CD4-positive, CD25-positive, alpha-beta regulatory T cell (primary cell): ENCODE results near the gene RINL. TPM values are rescaled to one million over a fixed set of nuclear protein-coding genes. Genes with fewer than 3 reads are reported as not detected.

Experiments used
- ATAC-seq, 2 donors: fragments of 150-1000 bp; cut with Tn5 transposase; one replicate each; pipeline ENCODE4 v1.10.0; 2021; ENCODE audit warnings: low read depth in 2 of 2, moderate number of reproducible peaks in 2 of 2, moderate library complexity in 1 of 2
- DNase-seq, 3 donors: peaks; one replicate each; pipeline versions ENCODE4 v3.0.0 to v3.0.0-alpha.2; 2012 to 2022; ENCODE audit warnings: mixed read lengths in 1 of 3
- H3K27ac ChIP-seq: one replicate; pipeline ENCODE4 v1.7.0; 2013; ENCODE audit warnings: mild to moderate bottlenecking, low read length; ENCODE audit not compliant: insufficient read depth, poor library complexity, severe bottlenecking
- H3K27me3 ChIP-seq: one replicate; pipeline ENCODE4 v1.7.0; 2013; ENCODE audit warnings: low read length; ENCODE audit not compliant: control insufficient read depth, insufficient read depth
- H3K36me3 ChIP-seq: one replicate; pipeline ENCODE4 v1.7.0; 2013; ENCODE audit warnings: mild to moderate bottlenecking, low read length, moderate library complexity; ENCODE audit not compliant: control insufficient read depth, insufficient read depth
- H3K4me1 ChIP-seq: 2 replicates; pipeline ENCODE4 v1.7.0; 2013; ENCODE audit warnings: mild to moderate bottlenecking, low read length; ENCODE audit not compliant: insufficient read depth, control insufficient read depth, poor library complexity, severe bottlenecking
- H3K4me3 ChIP-seq: one replicate; pipeline ENCODE4 v1.7.0; 2013; ENCODE audit warnings: low read depth, mild to moderate bottlenecking, low read length, moderate library complexity
- H3K9me3 ChIP-seq, 2 experiments: 1 replicate in 1 of 2; 2 replicates in 1 of 2; pipeline ENCODE4 v1.7.0; 2013; ENCODE audit warnings: low read length in 2 of 2, mild to moderate bottlenecking in 1 of 2, moderate library complexity in 1 of 2; ENCODE audit not compliant: control insufficient read depth in 2 of 2
- H3K27ac Mint-ChIP-seq, 3 donors: one replicate each; pipeline ENCODE4 v1.8.0; 2020 to 2022; ENCODE audit warnings: mild to moderate bottlenecking in 3 of 3, mixed read lengths in 3 of 3, moderate library complexity in 2 of 3
- H3K27me3 Mint-ChIP-seq: one replicate; pipeline ENCODE4 v1.8.0; 2022; ENCODE audit warnings: mild to moderate bottlenecking, mixed read lengths
- H3K36me3 Mint-ChIP-seq: one replicate; pipeline ENCODE4 v1.8.0; 2020; ENCODE audit warnings: mixed read lengths
- H3K4me1 Mint-ChIP-seq, 4 donors: one replicate each; pipeline ENCODE4 v1.8.0; 2020 to 2022; ENCODE audit warnings: mixed read lengths in 4 of 4, mild to moderate bottlenecking in 1 of 4
- H3K4me3 Mint-ChIP-seq, 4 donors: one replicate each; pipeline ENCODE4 v1.8.0; 2020 to 2022; ENCODE audit warnings: mild to moderate bottlenecking in 4 of 4, mixed read lengths in 4 of 4, moderate library complexity in 3 of 4
- H3K9me3 Mint-ChIP-seq, 7 donors: one replicate each; pipeline ENCODE4 v1.8.0; 2020 to 2022; ENCODE audit warnings: mixed read lengths in 7 of 7, mild to moderate bottlenecking in 3 of 7, moderate library complexity in 2 of 7
- polyA plus RNA-seq, 4 donors: library from polyadenylated mRNA; unstranded; fragments of 300-500 nt; fragmentation: Illumina TruSeq; gene quantifications; one replicate each; pipeline ENCODE4 v1.2.3, GENCODE V29; 2021
- total RNA-seq: library from RNA; stranded (reverse); gene quantifications from one replicate; pipeline ENCODE4 v1.2.3, GENCODE V29; 2022

RINL gene
- total and polyA plus RNA-seq, 5 donors from 2014 or later, result 30.1 to 48.9 (median 38.5) TPM

DNA sequence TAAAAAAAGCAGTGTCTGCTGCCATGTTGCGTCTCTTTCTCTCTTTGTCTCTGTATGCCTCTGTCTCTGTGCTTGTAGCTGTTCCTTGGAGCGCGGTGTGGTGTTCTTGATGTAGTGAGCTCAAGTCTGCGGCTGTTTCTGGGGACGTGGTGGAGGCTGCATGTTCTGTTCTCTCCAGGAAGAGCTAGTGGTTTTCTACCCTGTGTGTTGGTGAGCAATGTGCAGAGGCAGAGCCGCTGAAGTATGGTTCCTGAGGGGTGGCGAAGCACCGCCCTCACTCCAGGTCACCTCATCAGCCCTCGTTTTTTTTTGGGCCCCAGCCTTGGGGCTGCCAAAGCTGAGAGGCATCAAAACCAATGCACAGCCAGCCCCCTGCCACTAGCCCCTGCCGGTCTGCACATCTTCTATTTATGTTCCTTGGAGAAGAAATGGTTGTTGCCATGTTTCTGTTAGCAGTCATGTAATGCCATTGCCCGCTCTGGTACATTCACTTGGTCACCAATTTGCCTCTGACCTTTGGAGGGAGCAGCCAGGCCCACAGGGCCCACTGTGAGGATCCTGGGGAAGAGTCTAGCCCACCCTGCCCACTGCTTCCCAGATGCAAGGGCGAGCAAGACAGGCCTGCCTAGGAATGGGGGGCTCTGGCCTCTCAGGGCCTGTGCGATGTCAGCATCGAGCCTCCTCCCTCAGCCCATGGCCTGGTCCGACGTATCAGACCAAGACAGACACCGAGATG lies 35.5 kb downstream of the RINL start:
- ATAC-seq, result peak; percentile 78 to 80
- peaks cover 96% of the 10 kb centered on the region for H3K36me3 ChIP-seq
- Mint-ChIP-seq H3K36me3 (peaks cover 66% of the 10 kb centered on the region), H3K27me3 (peaks cover 11% of the 10 kb centered on the region), H3K9me3 (peaks cover 0 to 4% (median 0%) of the 10 kb centered on the region in 7 donors), H3K27ac (peak overlapping the region; percentile 86 to 94 (median 91)), H3K4me3 (peak overlapping the region; percentile 84 to 93 (median 90)), H3K4me1 (peaks cover 16 to 78% (median 51%) of the 10 kb centered on the region in 4 donors)
- peak overlapping the region; percentile 60 for H3K4me3 ChIP-seq
- peaks cover 75% of the 10 kb centered on the region for H3K4me1 ChIP-seq
- H3K27ac ChIP-seq, result peak overlapping the region; percentile 77
- H3K9me3 ChIP-seq, result no peaks in the 10 kb centered on the region
- peak; percentile 40 to 84 (median 68) for DNase-seq
- no peaks in the 10 kb centered on the region for H3K27me3 ChIP-seq

DNA sequence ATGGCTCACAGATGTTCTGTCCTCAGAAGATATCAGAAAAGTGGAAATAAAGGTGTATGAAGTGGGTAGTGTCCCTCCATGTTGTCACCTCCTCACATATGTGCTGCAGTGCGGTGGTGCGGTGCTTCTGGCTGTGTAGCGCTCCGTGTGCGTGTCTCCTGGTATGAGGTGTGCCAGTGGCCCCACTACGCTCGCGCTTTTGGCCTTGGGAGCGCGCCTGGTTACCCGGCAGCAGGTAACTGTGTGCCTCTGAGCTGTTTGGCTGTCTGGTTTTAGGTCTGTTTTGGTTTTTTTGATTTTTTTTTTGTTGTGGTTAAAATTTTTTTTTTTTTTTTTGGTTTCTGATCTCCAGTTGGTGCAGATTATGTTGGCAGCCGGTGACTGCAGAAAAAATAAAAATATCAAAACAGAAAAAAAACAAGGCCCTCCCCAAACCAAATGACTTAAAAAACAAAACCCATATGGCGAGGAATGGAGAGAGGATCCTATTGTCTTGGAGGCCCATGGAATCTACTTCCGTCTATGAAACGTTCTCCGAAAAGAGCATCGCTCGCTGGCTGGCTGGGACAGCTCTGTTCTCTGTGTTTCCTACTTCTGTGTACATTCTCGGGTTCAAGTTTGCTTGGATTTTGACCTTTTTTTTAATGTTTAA lies 36.2 kb downstream of the RINL start:
- Mint-ChIP-seq H3K4me3 (peak overlapping the region; percentile 84 to 93 (median 90)), H3K27ac (peak overlapping the region; percentile 86 to 97 (median 91)), H3K36me3 (peaks cover 65% of the 10 kb centered on the region), H3K4me1 (peaks cover 16 to 71% (median 49%) of the 10 kb centered on the region in 4 donors), H3K9me3 (peaks cover 0 to 5% (median 0%) of the 10 kb centered on the region in 7 donors), H3K27me3 (peaks cover 11% of the 10 kb centered on the region)
- H3K27ac ChIP-seq, result peak overlapping the region; percentile 77
- H3K4me1 ChIP-seq, result peaks cover 69% of the 10 kb centered on the region
- H3K9me3 ChIP-seq, result no peaks in the 10 kb centered on the region
- DNase-seq (peak; percentile 50 to 75 (median 63)), ATAC-seq (peak; percentile 39 to 49)
- peak overlapping the region; percentile 60 for H3K4me3 ChIP-seq
- H3K36me3 ChIP-seq, result peaks cover 96% of the 10 kb centered on the region
- H3K27me3 ChIP-seq, result no peaks in the 10 kb centered on the region

DNA sequence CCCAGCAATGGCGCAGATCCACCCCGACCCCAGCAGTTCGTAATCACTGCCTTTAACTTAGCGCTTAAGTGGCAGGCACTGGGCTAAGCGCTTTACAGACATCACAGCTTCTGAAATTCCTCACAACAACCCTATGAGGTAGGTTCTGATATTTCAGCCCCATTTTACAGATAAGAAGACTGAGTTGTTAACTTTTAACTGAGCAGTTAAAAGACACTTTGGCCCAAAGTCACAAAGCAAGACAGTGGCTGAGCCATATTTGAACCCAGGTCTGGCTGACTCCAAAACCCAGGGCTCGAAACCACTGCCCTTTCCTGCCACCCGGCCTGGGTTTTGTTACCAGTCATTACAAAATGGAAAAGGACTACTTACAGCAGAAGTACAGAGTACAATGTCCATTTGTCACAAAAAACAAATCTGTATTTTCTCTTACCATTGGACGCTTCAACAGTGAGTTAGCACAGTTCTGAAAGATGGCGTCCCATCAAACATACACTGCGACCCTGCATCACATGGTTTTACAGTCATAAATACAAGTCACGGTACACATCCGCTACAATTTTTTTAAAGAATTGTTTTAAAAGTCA lies 36.8 kb downstream of the RINL start:
- Histone ChIP-seq H3K36me3 (peaks cover 95% of the 10 kb centered on the region), H3K27ac (peak overlapping the region; percentile 77), H3K27me3 (no peaks in the 10 kb centered on the region), H3K9me3 (no peaks in the 10 kb centered on the region), H3K4me1 (peaks cover 62% of the 10 kb centered on the region), H3K4me3 (peak overlapping the region; percentile 49)
- Mint-ChIP-seq H3K4me1 (peaks cover 16 to 66% (median 50%) of the 10 kb centered on the region in 4 donors), H3K36me3 (peaks cover 69% of the 10 kb centered on the region), H3K9me3 (peaks cover 0 to 5% (median 0%) of the 10 kb centered on the region in 7 donors), H3K27ac (peak overlapping the region; percentile 86 to 97 (median 91)), H3K4me3 (peak overlapping the region; percentile 84 to 93 (median 90)), H3K27me3 (peaks cover 11% of the 10 kb centered on the region)
- no peak for ATAC-seq
- no peak for DNase-seq

DNA sequence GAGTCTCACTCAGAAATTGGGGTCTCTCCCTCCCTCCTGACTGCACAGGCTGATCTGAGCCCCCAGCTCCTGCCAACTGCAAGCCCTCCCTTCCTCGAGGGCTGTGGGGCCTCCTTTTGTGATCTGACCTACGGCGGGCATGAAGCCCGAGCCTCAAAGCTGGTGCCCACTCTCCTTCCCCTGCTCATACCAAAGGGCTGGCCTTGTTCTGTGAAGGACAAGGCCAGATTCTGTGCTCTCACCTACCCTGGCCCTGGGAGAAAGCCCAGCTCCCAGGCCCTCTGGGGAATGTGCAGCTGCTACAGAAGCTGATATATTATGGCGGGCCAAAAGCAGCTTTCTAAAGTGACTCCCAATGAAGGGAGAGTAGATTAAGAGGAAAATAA lies 37.5 kb downstream of the RINL start:
- Mint-ChIP-seq H3K4me1 (peaks cover 16 to 59% (median 45%) of the 10 kb centered on the region in 4 donors), H3K36me3 (peaks cover 65% of the 10 kb centered on the region), H3K27me3 (peaks cover 11% of the 10 kb centered on the region), H3K9me3 (peaks cover 0 to 5% (median 0%) of the 10 kb centered on the region in 7 donors), H3K27ac (peak overlapping the region in 2 of 3 donors; percentile 71 to 91), H3K4me3 (peak overlapping the region in 3 of 4 donors; percentile 51 to 92 (median 84))
- peak overlapping the region; percentile 77 for H3K27ac ChIP-seq
- peaks cover 95% of the 10 kb centered on the region for H3K36me3 ChIP-seq
- peaks cover 55% of the 10 kb centered on the region for H3K4me1 ChIP-seq
- DNase-seq (no peak), ATAC-seq (no peak)
- no peak overlapping the region for H3K4me3 ChIP-seq
- no peaks in the 10 kb centered on the region for H3K9me3 ChIP-seq
- H3K27me3 ChIP-seq, result no peaks in the 10 kb centered on the region

DNA sequence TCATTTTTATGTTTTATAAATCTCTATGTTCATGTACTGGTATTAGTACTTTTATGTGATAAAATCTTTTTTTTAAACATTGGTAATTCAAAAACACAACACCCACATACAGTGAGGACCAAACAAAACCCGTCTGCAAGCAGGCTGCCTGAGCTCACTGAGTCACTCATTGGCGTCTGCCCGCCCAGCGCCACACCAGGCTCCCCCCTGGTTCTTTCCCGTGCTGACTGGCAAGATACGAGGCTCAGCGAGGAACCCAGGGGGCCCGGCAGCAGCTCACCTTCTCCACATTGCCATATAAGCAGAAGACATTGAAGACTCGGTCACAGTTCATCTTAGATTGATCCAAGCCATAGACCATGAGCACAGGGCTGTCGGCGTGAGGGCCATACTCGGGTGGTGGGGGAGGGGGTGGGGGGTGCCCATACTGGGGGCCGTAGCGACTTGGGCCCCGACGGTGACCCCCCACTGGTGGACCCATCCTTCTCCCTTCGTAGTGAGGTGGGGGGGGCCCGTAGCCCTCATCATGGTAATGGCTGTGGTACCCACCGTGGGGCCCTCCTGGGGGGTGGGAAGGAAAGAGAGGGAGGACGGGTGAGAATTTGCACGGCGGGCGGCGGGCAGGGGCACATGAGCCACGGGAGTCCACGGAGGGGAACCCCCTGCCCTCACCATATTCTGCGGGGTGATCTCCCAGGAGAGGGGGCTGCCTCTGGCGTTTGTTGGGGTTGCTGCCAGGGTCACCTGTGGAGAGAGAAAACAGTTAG lies 38.1 kb downstream of the RINL start:
- DNase-seq, result no peak
- Histone ChIP-seq H3K27me3 (no peaks in the 10 kb centered on the region), H3K4me3 (no peak overlapping the region), H3K36me3 (peaks cover 90% of the 10 kb centered on the region), H3K9me3 (no peaks in the 10 kb centered on the region), H3K27ac (peak overlapping the region; percentile 77), H3K4me1 (peaks cover 49% of the 10 kb centered on the region)
- peaks cover 0 to 5% (median 0%) of the 10 kb centered on the region in 7 donors for H3K9me3 Mint-ChIP-seq
- peaks cover 16 to 55% (median 41%) of the 10 kb centered on the region in 4 donors for H3K4me1 Mint-ChIP-seq
- peak overlapping the region in 1 of 3 donors; percentile 71 for H3K27ac Mint-ChIP-seq
- peak overlapping the region; percentile 35 to 79 (median 58) for H3K4me3 Mint-ChIP-seq
- ATAC-seq, result no peak
- H3K36me3 Mint-ChIP-seq, result peaks cover 62% of the 10 kb centered on the region
- H3K27me3 Mint-ChIP-seq, result peaks cover 11% of the 10 kb centered on the region

DNA sequence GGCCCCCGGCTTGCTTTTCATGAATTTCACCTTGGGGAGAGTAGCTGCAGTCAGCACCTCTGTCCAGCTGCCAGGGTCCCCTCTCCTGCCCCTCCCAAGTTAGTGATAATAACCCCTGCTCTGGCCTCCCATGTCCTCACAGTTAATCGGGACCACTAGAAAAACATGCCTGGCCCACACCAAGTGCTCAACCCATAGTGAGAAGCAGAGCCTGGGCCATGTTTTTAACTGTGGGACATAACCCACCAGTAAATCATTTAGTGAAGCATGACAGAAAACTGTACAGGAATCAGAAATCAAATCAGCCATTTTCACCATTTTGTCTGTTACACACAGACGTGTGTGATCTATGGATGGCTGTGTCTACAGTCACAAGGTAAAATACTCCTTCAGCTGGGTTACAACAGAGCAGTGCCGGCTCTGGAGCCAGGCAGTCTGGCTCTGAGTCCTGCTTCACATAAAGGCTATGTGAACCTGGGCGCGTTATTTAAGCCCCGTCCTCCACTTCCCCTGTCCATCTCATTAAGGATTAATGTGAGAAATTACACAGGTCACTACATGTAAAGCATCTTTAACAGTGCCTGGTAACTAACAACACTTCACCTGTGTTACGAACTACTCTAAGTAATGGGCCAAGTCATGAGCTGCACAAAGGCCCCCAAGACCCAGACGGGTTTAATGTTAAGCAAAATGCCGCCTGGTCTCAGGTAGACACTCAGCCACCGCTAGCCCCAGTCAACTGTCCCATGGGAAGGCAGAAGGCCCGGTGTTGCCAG lies 38.9 kb downstream of the RINL start:
- H3K9me3 ChIP-seq, result no peaks in the 10 kb centered on the region
- peak overlapping the region; percentile 44 for H3K27ac ChIP-seq
- peaks cover 0 to 5% (median 0%) of the 10 kb centered on the region in 7 donors for H3K9me3 Mint-ChIP-seq
- peaks cover 16 to 51% (median 35%) of the 10 kb centered on the region in 4 donors for H3K4me1 Mint-ChIP-seq
- no peak for ATAC-seq
- H3K4me3 ChIP-seq, result no peak overlapping the region
- no peak for DNase-seq
- H3K4me3 Mint-ChIP-seq, result peak overlapping the region in 3 of 4 donors; percentile 21 to 71 (median 48)
- no peaks in the 10 kb centered on the region for H3K27me3 ChIP-seq
- peaks cover 82% of the 10 kb centered on the region for H3K36me3 ChIP-seq
- H3K36me3 Mint-ChIP-seq, result peaks cover 57% of the 10 kb centered on the region
- peaks cover 41% of the 10 kb centered on the region for H3K4me1 ChIP-seq
- peaks cover 11% of the 10 kb centered on the region for H3K27me3 Mint-ChIP-seq
- no peak overlapping the region for H3K27ac Mint-ChIP-seq
